HG03457 (cell line): ENCODE measurements around the gene LIMCH1.

Source experiments
- ATAC-seq: cut with Tn5 transposase; IDR thresholded peaks from one replicate; pipeline ENCODE4 v1.9.1; 2021; ENCODE audit warnings: moderate number of reproducible peaks; ENCODE audit not compliant: unreplicated experiment

The LIMCH1 gene

GRCh38 chr4:41559940-41560516 is 22.1 kb downstream of the LIMCH1 start:
- no peak for ATAC-seq

GRCh38 chr4:41561244-41561643 is 23.3 kb downstream of the LIMCH1 start:
- ATAC-seq: no peak

DNA sequence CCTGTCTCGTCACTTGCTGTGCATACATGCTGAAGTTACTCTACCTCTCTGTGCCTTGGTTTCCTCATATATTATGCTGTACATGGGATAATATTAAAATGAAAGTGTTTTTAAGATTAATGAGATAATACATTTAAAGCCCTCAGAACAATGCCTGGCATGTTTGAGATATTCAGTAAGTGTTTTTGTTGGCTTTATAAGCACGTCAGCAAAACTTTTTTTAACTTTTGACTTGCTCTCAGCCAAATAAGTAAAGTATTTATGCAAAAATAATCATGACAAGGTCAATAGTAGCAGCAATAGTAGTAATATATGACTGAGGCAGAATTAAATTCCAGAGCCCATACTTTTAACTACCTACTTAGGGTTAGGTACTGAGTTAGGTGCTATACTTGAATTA is 29.2 kb downstream of the LIMCH1 start:
- ATAC-seq: no peak

DNA sequence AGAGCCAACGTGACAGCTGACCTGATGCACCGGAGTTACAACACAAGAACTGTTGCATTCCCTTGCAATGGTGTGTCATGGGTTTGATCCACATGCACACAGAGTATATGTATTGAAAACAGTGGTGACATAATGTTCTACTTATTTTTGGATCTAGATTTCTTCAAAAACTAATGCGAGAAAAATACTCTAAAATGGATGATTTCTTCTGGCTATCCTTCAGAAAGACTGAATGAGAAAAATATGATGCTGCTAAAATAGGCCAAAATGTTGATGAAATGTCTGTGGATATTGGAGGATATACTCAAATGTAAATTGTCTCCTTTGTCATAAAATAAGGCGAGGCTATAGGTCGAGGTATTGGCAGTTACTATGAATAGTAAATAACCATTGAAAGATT is 30.4 kb downstream of the LIMCH1 start:
- ATAC-seq: no peak

DNA sequence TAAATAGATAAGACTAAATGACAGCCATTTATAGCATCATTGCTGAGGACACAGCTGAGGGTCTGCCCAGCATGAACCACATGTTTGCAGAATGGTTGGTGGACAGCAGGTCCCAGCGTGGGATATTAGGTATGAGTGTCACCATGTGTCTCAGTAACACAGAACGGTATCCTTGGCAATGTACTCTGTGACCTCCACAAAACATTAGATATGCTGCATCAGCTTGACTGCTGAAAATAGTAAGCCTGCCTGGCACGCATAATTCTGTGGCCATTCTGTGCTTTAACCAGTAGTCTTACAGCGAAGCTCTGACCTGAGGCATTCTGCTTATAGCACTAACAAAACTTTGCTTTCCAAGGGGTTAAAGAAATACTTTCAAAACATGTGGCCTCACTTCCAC is 32.0 kb downstream of the LIMCH1 start:
- no peak for ATAC-seq

GRCh38 chr4:41571422-41571821 is 33.5 kb downstream of the LIMCH1 start:
- ATAC-seq: no peak

GRCh38 chr4:41572516-41572915 is 34.6 kb downstream of the LIMCH1 start:
- ATAC-seq: no peak

DNA sequence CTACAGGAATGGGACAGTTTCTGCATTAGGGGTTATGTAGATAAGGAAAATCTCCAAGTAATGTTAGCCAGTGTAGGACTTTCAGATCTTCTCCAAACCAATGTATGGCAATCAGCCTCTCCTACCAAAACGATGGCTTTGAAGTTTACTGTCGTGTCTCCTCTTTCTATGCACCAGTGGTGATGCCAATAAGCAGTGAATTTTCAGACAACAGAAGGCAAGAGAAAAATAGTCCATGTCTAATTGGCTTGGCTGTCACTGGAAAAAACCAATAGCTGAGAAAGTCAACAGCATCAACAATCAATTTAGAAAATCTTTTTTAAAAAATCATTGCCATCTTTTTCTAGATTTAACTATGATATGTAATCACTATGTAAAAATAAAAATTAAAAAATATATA is 35.0 kb downstream of the LIMCH1 start:
- no peak for ATAC-seq

- ATAC-seq: no peak
Measured at GRCh38 chr4:41573502-41574001, 35.6 kb downstream of the LIMCH1 start.

DNA sequence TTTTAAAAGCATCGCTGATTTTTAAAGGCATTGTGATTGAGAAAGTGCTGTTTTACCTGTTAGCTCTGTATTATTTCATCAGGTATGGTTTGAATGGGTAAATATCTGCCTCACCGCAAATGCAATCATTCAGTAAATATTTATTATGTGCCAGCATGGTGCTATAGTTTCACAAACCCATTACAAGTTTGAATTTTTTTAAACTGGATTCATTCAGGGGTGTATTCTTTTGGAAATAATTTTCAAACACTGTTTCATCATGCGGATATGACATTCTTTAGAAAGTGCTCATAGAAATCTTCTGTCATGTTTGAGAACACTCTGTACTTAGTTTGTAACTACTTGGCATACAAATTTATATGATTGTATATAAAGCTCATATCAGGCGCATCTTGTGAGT is 37.2 kb downstream of the LIMCH1 start:
- no peak for ATAC-seq

GRCh38 chr4:41575665-41576064 is 37.7 kb downstream of the LIMCH1 start:
- ATAC-seq: no peak

DNA sequence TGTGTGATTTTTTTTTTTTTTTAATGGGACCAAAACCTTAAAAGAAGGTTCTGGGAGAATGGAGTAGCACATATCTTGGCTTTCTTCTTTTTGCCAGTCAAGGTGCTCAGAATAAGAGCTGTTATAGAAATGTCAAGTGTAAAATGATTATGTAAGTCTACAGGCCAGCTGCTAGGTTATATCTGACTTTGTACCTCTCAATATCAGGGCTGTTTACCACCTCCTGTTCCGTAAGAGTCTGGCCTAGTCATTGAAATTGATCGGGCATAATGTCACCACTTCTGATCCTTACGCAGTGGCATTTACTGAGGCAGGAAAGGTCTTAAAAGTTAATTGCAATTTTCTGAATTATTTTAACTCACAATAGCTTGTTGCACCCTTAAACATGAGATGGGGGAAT is 41.1 kb downstream of the LIMCH1 start:
- no peak for ATAC-seq

GRCh38 chr4:41579526-41579925 is 41.6 kb downstream of the LIMCH1 start:
- ATAC-seq: no peak

DNA sequence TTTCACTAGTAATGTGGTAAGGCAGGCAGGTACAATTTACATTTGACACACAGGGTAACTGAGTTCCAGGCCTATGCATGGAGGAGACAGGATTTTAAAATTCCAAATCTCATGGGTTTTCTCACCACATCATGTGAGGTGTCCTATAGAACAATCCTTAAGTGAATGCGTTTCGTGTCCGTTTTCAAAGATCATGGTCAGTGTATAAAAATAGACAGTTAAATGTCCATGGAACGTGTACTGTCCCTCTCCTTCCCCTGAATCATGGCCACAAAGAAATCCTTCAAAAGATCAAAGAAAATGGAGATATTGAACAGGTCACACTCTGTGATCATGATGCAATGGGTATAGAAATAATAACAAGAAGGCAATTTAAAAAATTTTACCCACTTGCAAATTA is 42.0 kb downstream of the LIMCH1 start:
- no peak for ATAC-seq

DNA sequence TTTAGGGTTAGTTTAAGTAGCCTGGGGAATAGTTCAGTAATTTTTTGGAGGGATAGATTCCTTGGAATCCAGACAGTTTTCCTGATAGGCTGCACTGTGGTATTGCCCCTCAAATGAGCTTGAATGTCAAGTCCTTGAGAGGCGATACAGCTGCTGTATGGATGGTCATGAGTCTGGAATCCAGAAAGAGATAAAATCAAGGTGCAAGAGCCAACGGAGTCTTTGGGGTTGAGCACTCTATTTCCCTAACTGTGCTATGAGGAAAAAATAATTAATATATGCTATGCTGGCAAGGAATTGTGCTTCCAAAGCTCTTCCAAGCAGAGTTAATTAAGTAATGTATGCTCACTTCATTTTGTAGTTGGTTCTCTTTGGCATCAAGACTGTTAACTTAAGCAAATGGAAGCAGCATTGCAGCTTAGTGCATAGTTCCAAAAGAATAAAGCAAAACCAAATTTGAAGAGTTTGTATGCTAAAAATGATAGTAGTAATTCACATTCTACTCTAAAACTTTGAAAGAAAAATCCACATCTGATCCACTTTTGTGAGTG is 48.8 kb downstream of the LIMCH1 start:
- ATAC-seq: no peak

- ATAC-seq: no peak
Measured at GRCh38 chr4:41587286-41587685, 49.3 kb downstream of the LIMCH1 start.

DNA sequence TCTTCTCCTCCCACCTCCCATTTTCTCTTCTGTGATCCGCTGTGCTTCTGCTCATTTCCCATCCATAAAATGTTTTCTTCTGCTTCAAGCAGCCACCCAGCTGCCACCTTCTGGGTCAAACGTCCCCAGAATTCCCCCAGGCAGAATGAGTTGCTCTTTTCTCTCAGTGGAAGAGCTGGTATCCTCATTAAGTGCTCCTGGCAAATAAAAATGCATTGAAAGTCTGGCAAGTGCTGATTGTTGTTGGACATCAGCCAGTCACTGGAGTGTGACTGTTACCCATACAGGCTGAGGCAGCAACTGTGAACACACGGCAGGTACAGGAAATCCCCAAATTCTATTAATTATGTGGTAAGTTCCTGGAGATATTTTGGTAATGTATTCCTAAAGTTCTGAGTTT is 52.6 kb downstream of the LIMCH1 start:
- ATAC-seq: no peak

DNA sequence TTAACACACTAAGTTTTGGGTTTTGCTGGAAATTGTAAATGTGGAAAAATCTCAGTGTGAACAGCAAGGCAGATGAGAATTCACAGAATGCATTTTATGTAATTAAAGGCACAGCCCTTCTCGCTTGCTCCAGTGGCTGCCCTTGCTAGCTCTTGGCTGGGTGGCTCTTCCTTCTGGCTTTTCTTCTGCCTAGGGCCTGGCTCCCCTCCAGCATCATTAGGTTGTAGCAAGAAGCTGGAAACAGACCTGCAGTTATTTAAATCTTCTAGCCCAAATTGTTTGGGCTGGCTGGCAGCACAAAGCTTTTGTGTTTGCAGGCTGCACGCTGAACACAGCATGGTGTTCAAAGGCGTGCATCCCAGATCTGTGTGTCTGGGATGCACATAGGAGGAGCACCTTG is 56.5 kb downstream of the LIMCH1 start:
- ATAC-seq: no peak

- ATAC-seq: no peak
Measured at GRCh38 chr4:41597494-41597893, 59.5 kb downstream of the LIMCH1 start.

- ATAC-seq: no peak
Measured at GRCh38 chr4:41598580-41598979, 60.6 kb downstream of the LIMCH1 start.

GRCh38 chr4:41599192-41599786 is 61.3 kb downstream of the LIMCH1 start:
- no peak for ATAC-seq

DNA sequence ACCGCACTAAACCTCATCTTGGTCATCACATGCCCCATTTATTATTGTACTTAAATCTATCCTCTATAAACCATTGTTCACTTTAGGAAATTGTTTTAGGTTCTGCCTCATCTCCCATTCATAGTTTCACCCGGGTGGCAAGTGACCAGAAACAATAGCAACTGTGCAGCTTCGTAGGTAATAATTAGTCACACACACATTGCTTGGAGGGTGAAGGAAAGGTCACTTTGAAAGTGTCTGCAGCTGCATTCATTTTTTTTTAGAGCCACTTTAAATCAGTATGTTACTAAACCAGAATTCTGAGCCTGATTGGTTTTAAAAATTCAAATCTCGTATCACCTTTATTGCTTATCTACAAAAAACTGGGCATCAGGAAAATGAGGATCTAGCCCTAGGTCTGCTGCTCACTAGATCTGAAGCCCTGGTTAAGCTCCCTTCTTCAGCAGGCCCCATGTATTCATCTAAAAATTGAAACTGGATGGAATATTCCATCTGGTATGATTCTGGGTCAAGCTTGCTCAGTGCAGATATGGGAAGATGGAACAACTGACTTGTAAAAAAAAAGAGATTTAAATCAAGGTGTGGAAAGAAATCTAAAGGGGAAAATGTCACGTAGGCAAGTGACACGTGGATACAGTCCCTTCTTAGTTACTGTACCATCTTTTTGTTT is 62.4 kb downstream of the LIMCH1 start:
- no peak for ATAC-seq
